ENCODE results near the gene DCDC1.

The DCDC1 gene

GRCh38 chr11:31414338-31414737 is 44.8 kb upstream of the DCDC1 start:
- no peak for DNase-seq (ENCODE audit: low spot score)
- no peak for TF ChIP-seq CTCF (IDR thresholded peaks at IDR 0.05)
- H3K4me3 ChIP-seq: no peak overlapping the region
- no peak overlapping the region for H3K27ac ChIP-seq

GRCh38 chr11:31412946-31413345 is 43.4 kb upstream of the DCDC1 start:
- no peak for TF ChIP-seq CTCF (IDR thresholded peaks at IDR 0.05)
- no peak for DNase-seq (ENCODE audit: low spot score)
- Histone ChIP-seq H3K27ac (no peak overlapping the region), H3K4me3 (no peak overlapping the region)

GRCh38 chr11:31408201-31408600 is 38.7 kb upstream of the DCDC1 start:
- no peak overlapping the region for H3K27ac ChIP-seq
- H3K4me3 ChIP-seq: no peak overlapping the region
- no peak for TF ChIP-seq CTCF (IDR thresholded peaks at IDR 0.05)
- DNase-seq (ENCODE audit: low spot score): no peak

- H3K4me3 ChIP-seq: no peak overlapping the region
- no peak for DNase-seq (ENCODE audit: low spot score)
- no peak for TF ChIP-seq CTCF (IDR thresholded peaks at IDR 0.05)
- no peak overlapping the region for H3K27ac ChIP-seq
These were observed 35.1 kb upstream of the DCDC1 start for GRCh38 chr11:31404614-31405013.

GRCh38 chr11:31397239-31397834 is 27.8 kb upstream of the DCDC1 start:
- TF ChIP-seq CTCF (IDR thresholded peaks at IDR 0.05): no peak

GRCh38 chr11:31387379-31387778 is 17.8 kb upstream of the DCDC1 start:
- Histone ChIP-seq H3K4me3 (no peak overlapping the region), H3K27ac (no peak overlapping the region)
- no peak for DNase-seq (ENCODE audit: low spot score)
- no peak for TF ChIP-seq CTCF (IDR thresholded peaks at IDR 0.05)

More at GRCh38 chr11:31397239-31397834, 27.8 kb upstream of the DCDC1 start:
- Histone ChIP-seq H3K27ac (no peak overlapping the region), H3K4me3 (no peak overlapping the region)
- no peak for DNase-seq (ENCODE audit: low spot score)

- H3K4me3 ChIP-seq: no peak overlapping the region
- no peak for DNase-seq (ENCODE audit: low spot score)
- no peak for TF ChIP-seq CTCF (IDR thresholded peaks at IDR 0.05)
- H3K27ac ChIP-seq: no peak overlapping the region
These were observed 13.6 kb upstream of the DCDC1 start for GRCh38 chr11:31383116-31383515.

Measured in coronary artery (tissue), 2 donors.